Caco-2 (cell line): Measurements from ENCODE around the gene RPLP2. TPM values are rescaled to one million over a fixed set of nuclear protein-coding genes. Genes with fewer than 3 reads are reported as not detected.

ENCODE experiments used
- BruUV-seq: library from RNA; stranded (reverse); fragments of 400-500 nt; replicated peaks from 2 replicates; lab custom pipeline; 2021; lab: Mats Ljungman, UMichigan
- CTCF ChIA-PET: fragments of 300-600 bp; sonication (Branson Sonifier 250); formaldehyde crosslinking; loops from one replicate; lab custom pipeline; 2022; ENCODE audit warnings: antibody characterized with exemption; lab: Charles Lee
- POLR2A ChIA-PET: fragments of 300-600 bp; sonication (Branson Sonifier 250); formaldehyde crosslinking; loops from one replicate; lab custom pipeline; 2022; ENCODE audit warnings: antibody characterized with exemption; lab: Charles Lee
- DNase-seq, 2 experiments: peaks; one replicate each; pipeline versions ENCODE4 v3.0.0 to v3.0.0-alpha.2; 2020 to 2022
- H3K27me3 ChIP-seq: replicated peaks from 2 replicates; pipeline ENCODE4 v1.6.0; 2011; ENCODE audit warnings: low read length; ENCODE audit not compliant: control insufficient read depth, insufficient read depth
- H3K36me3 ChIP-seq: 2 replicates; pipeline ENCODE4 v1.5.1; 2011; ENCODE audit warnings: low read length; ENCODE audit not compliant: control insufficient read depth, insufficient read depth
- H3K4me1 ChIP-seq: fragments of 250-450 bp; sonication (Bioruptor Pico); 2 replicates; pipeline ENCODE4 v1.5.1; 2020; ENCODE audit warnings: mild to moderate bottlenecking
- H3K4me3 ChIP-seq: 2 replicates; pipeline ENCODE4 v1.5.1; 2011; ENCODE audit warnings: low read depth, mild to moderate bottlenecking, control low read depth, low read length
- H3K9me3 ChIP-seq: fragments of 250-450 bp; sonication (Bioruptor Pico); 2 replicates; pipeline ENCODE4 v1.5.1; 2020; ENCODE audit warnings: mild to moderate bottlenecking, moderate library complexity
- H3K27ac Mint-ChIP-seq: one replicate; pipeline ENCODE4 v1.8.0; 2022; ENCODE audit warnings: mixed read lengths; ENCODE audit not compliant: unreplicated experiment
- H3K27me3 Mint-ChIP-seq: one replicate; pipeline ENCODE4 v1.8.0; 2022; ENCODE audit warnings: mixed read lengths; ENCODE audit not compliant: insufficient read depth, unreplicated experiment
- H3K36me3 Mint-ChIP-seq: one replicate; pipeline ENCODE4 v1.8.0; 2022; ENCODE audit warnings: mild to moderate bottlenecking, mixed read lengths; ENCODE audit not compliant: insufficient read depth, unreplicated experiment
- H3K4me1 Mint-ChIP-seq: one replicate; pipeline ENCODE4 v1.8.0; 2022; ENCODE audit warnings: low read depth, mixed read lengths; ENCODE audit not compliant: unreplicated experiment
- H3K4me3 Mint-ChIP-seq: one replicate; pipeline ENCODE4 v1.8.0; 2022; ENCODE audit warnings: mild to moderate bottlenecking, moderate library complexity, mixed read lengths; ENCODE audit not compliant: unreplicated experiment
- H3K9me3 Mint-ChIP-seq: one replicate; pipeline ENCODE4 v1.8.0; 2022; ENCODE audit warnings: mixed read lengths; ENCODE audit not compliant: unreplicated experiment
- CTCF ChIP-seq, 2 experiments: fragments of 200-600 bp in 1 of 2; IDR thresholded peaks; 1 replicate in 1 of 2; 2 replicates in 1 of 2; pipeline versions ENCODE4 v1.5.1 to v1.8.0; 2011 to 2022; ENCODE audit warnings: antibody characterized with exemption in 1 of 2, control low read depth in 1 of 2, inconsistent platforms in 1 of 2, low read depth in 1 of 2, low read length in 1 of 2, mild to moderate bottlenecking in 1 of 2, moderate library complexity in 1 of 2; ENCODE audit not compliant: insufficient read depth in 1 of 2, severe bottlenecking in 1 of 2, unreplicated experiment in 1 of 2
- intact Hi-C: fragments of 100-400 bp; cut with micrococcal nuclease; formaldehyde crosslinking; loops from one replicate; pipeline ENCODE4 v1.10.0; 2022; ENCODE audit not compliant: unreplicated experiment
- total RNA-seq: library from RNA; stranded (reverse); gene quantifications from 2 replicates; pipeline ENCODE4 v1.2.3, GENCODE V29; 2022

The RPLP2 gene
- total RNA-seq, 1 experiment from 2014 or later: 2,622 TPM

- H3K36me3 ChIP-seq: peaks cover 8% of the 10 kb centered on the region
- no peak for DNase-seq
- ChIA-PET CTCF (no interaction called here), POLR2A (interaction anchor here (1.0 kb wide), 1 partner anchor 17 kb away, joined by 3 read pairs; no protein-coding TSS in a partner anchor)
- Mint-ChIP-seq H3K27me3 (no peaks in the 10 kb centered on the region), H3K4me3 (no peak overlapping the region), H3K4me1 (peaks cover 24% of the 10 kb centered on the region), H3K27ac (no peak overlapping the region), H3K9me3 (no peaks in the 10 kb centered on the region), H3K36me3 (peaks cover 74% of the 10 kb centered on the region)
- no peaks in the 10 kb centered on the region for H3K9me3 ChIP-seq
- H3K4me3 ChIP-seq: no peak overlapping the region
- BruUV-seq: no TSS peak
- H3K27me3 ChIP-seq: no peaks in the 10 kb centered on the region
- no peak for TF ChIP-seq CTCF (IDR thresholded peaks at IDR 0.05; ENCODE audit: insufficient read depth in 1 of 2, low read depth in 1 of 2, low read length in 1 of 2, severe bottlenecking in 1 of 2, unreplicated experiment in 1 of 2)
- intact Hi-C loops: no loop called here
- peaks cover 29% of the 10 kb centered on the region for H3K4me1 ChIP-seq
These were observed 26.5 kb downstream of the RPLP2 start for GRCh38 chr11:836274-836673.

GRCh38 chr11:836700-837099 lies 26.9 kb downstream of the RPLP2 start:
- intact Hi-C loops: no loop called here
- no peak for TF ChIP-seq CTCF (IDR thresholded peaks at IDR 0.05; ENCODE audit: insufficient read depth in 1 of 2, low read depth in 1 of 2, low read length in 1 of 2, severe bottlenecking in 1 of 2, unreplicated experiment in 1 of 2)
- DNase-seq: no peak
- Histone ChIP-seq H3K4me3 (no peak overlapping the region), H3K9me3 (no peaks in the 10 kb centered on the region), H3K36me3 (peaks cover 8% of the 10 kb centered on the region), H3K4me1 (peaks cover 30% of the 10 kb centered on the region), H3K27me3 (no peaks in the 10 kb centered on the region)
- no TSS peak for BruUV-seq
- Mint-ChIP-seq H3K27ac (no peak overlapping the region), H3K4me3 (no peak overlapping the region), H3K36me3 (peaks cover 78% of the 10 kb centered on the region), H3K27me3 (no peaks in the 10 kb centered on the region), H3K9me3 (no peaks in the 10 kb centered on the region), H3K4me1 (peaks cover 24% of the 10 kb centered on the region)
- CTCF ChIA-PET: no interaction called here
- POLR2A ChIA-PET: interaction anchor here (1.0 kb wide), 1 partner anchor 17 kb away, joined by 3 read pairs; no protein-coding TSS in a partner anchor

GRCh38 chr11:837189-837989 lies 27.6 kb downstream of the RPLP2 start:
- Histone ChIP-seq H3K36me3 (peaks cover 8% of the 10 kb centered on the region), H3K9me3 (no peaks in the 10 kb centered on the region), H3K27me3 (no peaks in the 10 kb centered on the region), H3K4me1 (peaks cover 24% of the 10 kb centered on the region), H3K4me3 (no peak overlapping the region)
- TF ChIP-seq CTCF (IDR thresholded peaks at IDR 0.05; ENCODE audit: insufficient read depth in 1 of 2, low read depth in 1 of 2, low read length in 1 of 2, severe bottlenecking in 1 of 2, unreplicated experiment in 1 of 2): no peak
- Mint-ChIP-seq H3K4me3 (no peak overlapping the region), H3K36me3 (peaks cover 81% of the 10 kb centered on the region), H3K27ac (no peak overlapping the region), H3K4me1 (peaks cover 19% of the 10 kb centered on the region), H3K9me3 (no peaks in the 10 kb centered on the region), H3K27me3 (no peaks in the 10 kb centered on the region)
- ChIA-PET CTCF (interaction anchor here (1.6 kb wide), 1 partner anchor 8 kb away, joined by 4 read pairs; no protein-coding TSS in a partner anchor), POLR2A (interaction anchor here (0.6 kb wide), 1 partner anchor 28 kb away, joined by 4 read pairs; no protein-coding TSS in a partner anchor)
- no peak for DNase-seq
- intact Hi-C loops: no loop called here
- BruUV-seq: no TSS peak
